ENCODE measurements around the gene ADAMTS13. TPM values are rescaled to one million over a fixed set of nuclear protein-coding genes. Genes with fewer than 3 reads are reported as not detected.

The ADAMTS13 gene
- total and polyA plus RNA-seq, 8 donors: 1.5 to 18.9 (median 3.1) TPM

- intact Hi-C loops (cut with DNase I): loop anchor here in 1 of 3 donors (5.0 kb wide), 1 partner anchor 87 kb away; no protein-coding TSS in a partner anchor
- no peak for TF ChIP-seq CTCF (IDR thresholded peaks at IDR 0.05)
- 72 to 87% methylated on average over 10 to 12 of the region's 12 CpGs for WGBS, 2 donors
- Histone ChIP-seq H3K4me1 (no peaks in the 10 kb centered on the region), H3K36me3 (no peaks in the 10 kb centered on the region), H3K27ac (no peak overlapping the region), H3K9me3 (no peaks in the 10 kb centered on the region), H3K27me3 (no peaks in the 10 kb centered on the region), H3K4me3 (no peak overlapping the region)
- no peak for ATAC-seq
- DNase-seq: peak in 1 of 6 donors; percentile 63
- no peak for FAIRE-seq
These were observed 21.9 kb upstream of the ADAMTS13 start for GRCh38 chr9:133400292-133400691.

- no peak for TF ChIP-seq CTCF (IDR thresholded peaks at IDR 0.05)
- intact Hi-C loops (cut with DNase I): loop anchor here in 1 of 3 donors (5.0 kb wide), 1 partner anchor 86 kb away; no protein-coding TSS in a partner anchor
- Histone ChIP-seq H3K4me3 (no peak overlapping the region), H3K27me3 (no peaks in the 10 kb centered on the region), H3K4me1 (no peaks in the 10 kb centered on the region), H3K36me3 (no peaks in the 10 kb centered on the region), H3K9me3 (no peaks in the 10 kb centered on the region), H3K27ac (no peak overlapping the region)
- FAIRE-seq (no peak), DNase-seq (peak in 1 of 6 donors; percentile 35), ATAC-seq (no peak)
- 77 to 83% methylated on average over 6 of the region's 6 CpGs for WGBS, 2 donors
These were observed 20.6 kb upstream of the ADAMTS13 start for GRCh38 chr9:133401588-133401987.

- WGBS, 2 donors: 72 to 80% methylated on average over 6 to 7 of the region's 7 CpGs
- Histone ChIP-seq H3K9me3 (no peaks in the 10 kb centered on the region), H3K27me3 (no peaks in the 10 kb centered on the region), H3K4me3 (no peak overlapping the region), H3K4me1 (no peaks in the 10 kb centered on the region), H3K27ac (no peak overlapping the region), H3K36me3 (peaks cover 0 to 5% (median 0%) of the 10 kb centered on the region in 3 donors)
- intact Hi-C loops (cut with DNase I): loop anchor here in 1 of 3 donors (5.0 kb wide), 1 partner anchor 85 kb away; no protein-coding TSS in a partner anchor
- no peak for TF ChIP-seq CTCF (IDR thresholded peaks at IDR 0.05)
- DNase-seq (peak in 1 of 6 donors; percentile 65), FAIRE-seq (no peak), ATAC-seq (no peak)
These were observed 19.5 kb upstream of the ADAMTS13 start for GRCh38 chr9:133402689-133403088.

- FAIRE-seq: no peak
- TF ChIP-seq CTCF (IDR thresholded peaks at IDR 0.05): peak; percentile 17 to 67 (median 42)
- H3K4me3 ChIP-seq: no peak overlapping the region
- H3K36me3 ChIP-seq: peaks cover 0 to 8% (median 7%) of the 10 kb centered on the region in 3 donors
- no peaks in the 10 kb centered on the region for H3K27me3 ChIP-seq
- H3K9me3 ChIP-seq: no peaks in the 10 kb centered on the region
- H3K27ac ChIP-seq: no peak overlapping the region
- peak; percentile 48 to 78 (median 68) for ATAC-seq
- 65 to 68% methylated on average over 16 of the region's 16 CpGs for WGBS, 2 donors
- DNase-seq: peak in 5 of 6 donors; percentile 59 to 88 (median 74)
- intact Hi-C loops (cut with DNase I): loop anchor here in 1 of 3 donors (5.0 kb wide), 1 partner anchor 83 kb away; no protein-coding TSS in a partner anchor
- no peaks in the 10 kb centered on the region for H3K4me1 ChIP-seq
These were observed 18.3 kb upstream of the ADAMTS13 start for GRCh38 chr9:133403766-133404453.

Data from pancreas (tissue), 10 donors.